C1 segment of cervical spinal cord (tissue), 14 donors: ENCODE results near the gene ZMYND10.

Experiments
- DNase-seq, 14 donors: peaks; one replicate each; lab custom pipeline; 2025; lab: John Stamatoyannopoulos, UW

Gene ZMYND10

GRCh38 chr3:50303013-50303815 lies 42.3 kb downstream of the ZMYND10 start, which contains the start of gene HYAL1:
Gene HYAL1, minus strand, starts transcription at chr3:50303574. Its CDS starts 618 bp downstream, at chr3:50302956.
- no peak for DNase-seq

GRCh38 chr3:50302095-50303012 lies 43.2 kb downstream of the ZMYND10 start:
- DNase-seq = no peak

- DNase-seq = no peak
Observed at GRCh38 chr3:50300681-50301254, 44.8 kb downstream of the ZMYND10 start.

GRCh38 chr3:50299929-50300680 lies 45.4 kb downstream of the ZMYND10 start:
- DNase-seq = peak in 11 of 14 donors; percentile 49 to 81 (median 71)

- DNase-seq = no peak
Observed at GRCh38 chr3:50299638-50299928, 45.9 kb downstream of the ZMYND10 start.

GRCh38 chr3:50298836-50299637 lies 46.5 kb downstream of the ZMYND10 start, which contains the start of the genes HYAL3 and NAA80:
Gene HYAL3, minus strand, starts transcription at chr3:50299405. Its CDS starts 3,803 bp downstream, at chr3:50295602.
Gene NAA80, minus strand, starts transcription at chr3:50299405. Its CDS starts 1,942 bp downstream, at chr3:50297463.
- peak; percentile 85 to 100 (median 98) for DNase-seq

- no peak for DNase-seq
Observed at GRCh38 chr3:50297896-50298725, 47.4 kb downstream of the ZMYND10 start.

GRCh38 chr3:50297384-50297775 lies 48.2 kb downstream of the ZMYND10 start:
- peak in 1 of 14 donors; percentile 10 for DNase-seq

- no peak for DNase-seq
Observed at GRCh38 chr3:50296721-50297383, 48.7 kb downstream of the ZMYND10 start.

GRCh38 chr3:50295553-50296431 lies 49.7 kb downstream of the ZMYND10 start:
- DNase-seq = no peak

- no peak for DNase-seq
Observed at GRCh38 chr3:50294492-50295403, 50.8 kb downstream of the ZMYND10 start.

- no peak for DNase-seq
Observed at GRCh38 chr3:50294089-50294488, 51.4 kb downstream of the ZMYND10 start.

- no peak for DNase-seq
Observed at GRCh38 chr3:50293079-50293801, 52.3 kb downstream of the ZMYND10 start.

GRCh38 chr3:50292159-50293078 lies 53.1 kb downstream of the ZMYND10 start, which contains the start of gene IFRD2:
Gene IFRD2, minus strand, starts transcription at chr3:50292429. Its CDS starts 155 bp downstream, at chr3:50292274.
- peak; percentile 68 to 98 (median 96) for DNase-seq
